Transverse colon (tissue), 4 donors: ENCODE data around the gene KCNH3. TPM values are rescaled to one million over a fixed set of nuclear protein-coding genes. Genes with fewer than 3 reads are reported as not detected.

Experiments
- DNase-seq: peaks from one replicate; pipeline ENCODE4 v3.0.0-alpha.2; 2019
- H3K27ac ChIP-seq, 4 donors: fragments of 200-600 bp; sonication (generic); 2 replicates each; pipeline ENCODE4 v1.5.1; 2016 to 2018; ENCODE audit warnings: inconsistent platforms in 4 of 4
- H3K27me3 ChIP-seq: fragments of 200-600 bp; sonication (generic); 2 replicates; pipeline ENCODE4 v1.5.1; 2017; ENCODE audit warnings: inconsistent platforms
- H3K36me3 ChIP-seq, 4 donors: fragments of 200-600 bp; sonication (generic); 2 replicates each; pipeline ENCODE4 v1.5.1; 2017 to 2019; ENCODE audit warnings: inconsistent platforms in 4 of 4
- H3K4me1 ChIP-seq, 4 donors: fragments of 200-600 bp; sonication (generic); 2 replicates each; pipeline ENCODE4 v1.5.1; 2017 to 2020; ENCODE audit warnings: inconsistent platforms in 4 of 4
- H3K4me3 ChIP-seq, 4 donors: fragments of 200-600 bp; sonication (generic); 1 replicate in 1 of 4; 2 replicates in 3 of 4; pipeline versions ENCODE4 v1.5.1 to v1.6.1; 2017 to 2019; ENCODE audit warnings: inconsistent platforms in 4 of 4
- H3K9me3 ChIP-seq, 2 donors: fragments of 200-600 bp; sonication (generic); 2 replicates each; pipeline ENCODE4 v1.5.1; 2017 to 2019; ENCODE audit warnings: inconsistent platforms in 2 of 2
- EP300 ChIP-seq: sonication (generic); formaldehyde crosslinking; IDR thresholded peaks from one replicate; pipeline ENCODE4 v1.6.1; 2017; ENCODE audit warnings: antibody characterized with exemption, low read depth
- POLR2A ChIP-seq: fragments of 450-650 bp; IDR thresholded peaks from one replicate; pipeline ENCODE4 v1.6.1; 2016; ENCODE audit warnings: antibody characterized with exemption, mild to moderate bottlenecking, moderate library complexity
- POLR2AphosphoS5 ChIP-seq, 3 donors: sonication (generic); formaldehyde crosslinking; IDR thresholded peaks; one replicate each; pipeline ENCODE4 v1.6.1; 2016; ENCODE audit warnings: antibody characterized with exemption in 3 of 3
- WGBS, 2 donors: methylation state at CpG; one replicate each; pipeline ENCODE4 v1.1.5; 2018; ENCODE audit warnings: low coverage in 1 of 2; 5-methylcytosine and 5-hydroxymethylcytosine counted together
- in situ Hi-C, 4 donors: fragments of 200-750 bp; cut with MboI; loops; one replicate each; pipeline versions ENCODE4 v1.15.0 to v1.15.1; 2017; ENCODE audit warnings: low sequenced_read_pairs in 3 of 4, low pct_ligation_motif_present in 1 of 4, low pct_unique_long_range_greater_than_20kb in 1 of 4
- intact Hi-C: fragments of 100-400 bp; cut with DNase I; formaldehyde crosslinking; loops from one replicate; pipeline ENCODE4 v1.15.1; 2023; ENCODE audit warnings: low total_unique reads
- total RNA-seq, 4 donors: library from RNA; depleted of rRNA; stranded (reverse); fragments of >200 nt; gene quantifications; one replicate each; pipeline ENCODE4 v1.1.0, GENCODE V29; 2016
- TF ChIP-seq, protein P1 (sequence below), 5 experiments: fragments of 200-600 bp in 3 of 5; fragments of 450-650 bp in 2 of 5; sonication (generic) in 3 of 5; IDR thresholded peaks; 1 replicate in 2 of 5; 2 replicates in 3 of 5; pipeline ENCODE4 v1.5.1; 2016 to 2017; ENCODE audit warnings: antibody characterized with exemption in 5 of 5, inconsistent platforms in 3 of 5, mild to moderate bottlenecking in 2 of 5, moderate library complexity in 1 of 5

Gene KCNH3
- total RNA-seq, 4 donors from 2014 or later: 0.32 to 0.80 TPM; not detected in 2

- H3K36me3 ChIP-seq: peaks cover 0 to 26% (median 9%) of the 10 kb centered on the region in 4 donors
- WGBS, 2 donors: 88 to 93% methylated on average over 3 to 16 of the region's 18 CpGs
- TF ChIP-seq POLR2A: no peak
- TF ChIP-seq EP300: no peak
- no peak for TF ChIP-seq POLR2AphosphoS5 (IDR thresholded peaks at IDR 0.05)
- TF ChIP-seq, protein P1, sequence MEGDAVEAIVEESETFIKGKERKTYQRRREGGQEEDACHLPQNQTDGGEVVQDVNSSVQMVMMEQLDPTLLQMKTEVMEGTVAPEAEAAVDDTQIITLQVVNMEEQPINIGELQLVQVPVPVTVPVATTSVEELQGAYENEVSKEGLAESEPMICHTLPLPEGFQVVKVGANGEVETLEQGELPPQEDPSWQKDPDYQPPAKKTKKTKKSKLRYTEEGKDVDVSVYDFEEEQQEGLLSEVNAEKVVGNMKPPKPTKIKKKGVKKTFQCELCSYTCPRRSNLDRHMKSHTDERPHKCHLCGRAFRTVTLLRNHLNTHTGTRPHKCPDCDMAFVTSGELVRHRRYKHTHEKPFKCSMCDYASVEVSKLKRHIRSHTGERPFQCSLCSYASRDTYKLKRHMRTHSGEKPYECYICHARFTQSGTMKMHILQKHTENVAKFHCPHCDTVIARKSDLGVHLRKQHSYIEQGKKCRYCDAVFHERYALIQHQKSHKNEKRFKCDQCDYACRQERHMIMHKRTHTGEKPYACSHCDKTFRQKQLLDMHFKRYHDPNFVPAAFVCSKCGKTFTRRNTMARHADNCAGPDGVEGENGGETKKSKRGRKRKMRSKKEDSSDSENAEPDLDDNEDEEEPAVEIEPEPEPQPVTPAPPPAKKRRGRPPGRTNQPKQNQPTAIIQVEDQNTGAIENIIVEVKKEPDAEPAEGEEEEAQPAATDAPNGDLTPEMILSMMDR (IDR thresholded peaks at IDR 0.05): no peak
- intact Hi-C loops (no loop called here), in situ Hi-C loops (no loop called here)
- no peak for DNase-seq
- H3K4me3 ChIP-seq: no peak overlapping the region
- H3K27me3 ChIP-seq: no peaks in the 10 kb centered on the region
- H3K4me1 ChIP-seq: no peaks in the 10 kb centered on the region
- H3K9me3 ChIP-seq: no peaks in the 10 kb centered on the region
- H3K27ac ChIP-seq: no peak overlapping the region
Observed at GRCh38 chr12:49555631-49556390, 17.0 kb downstream of the KCNH3 start.

- Histone ChIP-seq H3K4me1 (no peaks in the 10 kb centered on the region), H3K36me3 (peaks cover 0 to 30% (median 9%) of the 10 kb centered on the region in 4 donors), H3K4me3 (no peak overlapping the region), H3K27me3 (no peaks in the 10 kb centered on the region), H3K27ac (no peak overlapping the region), H3K9me3 (no peaks in the 10 kb centered on the region)
- 52 to 77% methylated on average over 2 to 12 of the region's 12 CpGs for WGBS, 2 donors
- DNase-seq: no peak
- in situ Hi-C loops (no loop called here), intact Hi-C loops (no loop called here)
- TF ChIP-seq EP300 (no peak), POLR2A (no peak), POLR2AphosphoS5 (IDR thresholded peaks at IDR 0.05) (no peak)
- TF ChIP-seq, protein P1 (IDR thresholded peaks at IDR 0.05): no peak
Observed at GRCh38 chr12:49556391-49557186, 17.8 kb downstream of the KCNH3 start.

DNA sequence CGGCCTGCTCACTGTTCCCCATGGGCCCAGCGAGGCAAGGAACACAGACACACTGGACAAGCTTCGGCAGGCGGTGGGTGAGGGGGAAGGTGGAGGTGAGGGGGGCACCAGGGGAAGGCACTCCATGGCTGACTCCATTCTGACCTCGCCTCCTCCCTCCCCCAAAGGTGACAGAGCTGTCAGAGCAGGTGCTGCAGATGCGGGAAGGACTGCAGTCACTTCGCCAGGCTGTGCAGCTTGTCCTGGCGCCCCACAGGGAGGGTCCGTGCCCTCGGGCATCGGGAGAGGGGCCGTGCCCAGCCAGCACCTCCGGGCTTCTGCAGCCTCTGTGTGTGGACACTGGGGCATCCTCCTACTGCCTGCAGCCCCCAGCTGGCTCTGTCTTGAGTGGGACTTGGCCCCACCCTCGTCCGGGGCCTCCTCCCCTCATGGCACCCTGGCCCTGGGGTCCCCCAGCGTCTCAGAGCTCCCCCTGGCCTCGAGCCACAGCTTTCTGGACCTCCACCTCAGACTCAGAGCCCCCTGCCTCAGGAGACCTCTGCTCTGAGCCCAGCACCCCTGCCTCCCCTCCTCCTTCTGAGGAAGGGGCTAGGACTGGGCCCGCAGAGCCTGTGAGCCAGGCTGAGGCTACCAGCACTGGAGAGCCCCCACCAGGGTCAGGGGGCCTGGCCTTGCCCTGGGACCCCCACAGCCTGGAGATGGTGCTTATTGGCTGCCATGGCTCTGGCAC, 18.5 kb downstream of the KCNH3 start:
- no peaks in the 10 kb centered on the region for H3K27me3 ChIP-seq
- in situ Hi-C loops (no loop called here), intact Hi-C loops (no loop called here)
- no peak overlapping the region for H3K27ac ChIP-seq
- no peak for DNase-seq
- TF ChIP-seq EP300: no peak
- TF ChIP-seq, protein P1 (IDR thresholded peaks at IDR 0.05): no peak
- TF ChIP-seq POLR2A: no peak
- TF ChIP-seq POLR2AphosphoS5 (IDR thresholded peaks at IDR 0.05): no peak
- H3K4me3 ChIP-seq: no peak overlapping the region
- 93% methylated on average over 17 of the region's 18 CpGs; no CpG with 5 or more reads in 1 of the 2 donors for WGBS, 2 donors
- H3K36me3 ChIP-seq: peaks cover 0 to 38% (median 9%) of the 10 kb centered on the region in 4 donors
- no peaks in the 10 kb centered on the region for H3K9me3 ChIP-seq
- H3K4me1 ChIP-seq: no peaks in the 10 kb centered on the region

DNA sequence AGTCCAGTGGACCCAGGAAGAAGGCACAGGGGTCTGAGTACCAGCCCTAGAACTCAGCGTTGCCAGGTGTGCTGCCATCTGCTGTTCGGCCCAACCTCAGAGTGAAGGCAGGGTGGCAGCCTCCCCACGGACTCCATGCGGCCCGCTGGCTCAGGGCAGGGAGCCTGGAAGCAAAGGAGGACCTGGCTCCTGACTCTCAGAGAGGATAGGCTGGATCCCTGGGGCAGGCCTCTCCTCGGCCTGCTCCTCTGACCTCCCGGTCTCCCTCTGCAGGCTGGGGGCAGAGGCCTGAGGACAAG, 19.0 kb downstream of the KCNH3 start:
- no peak overlapping the region for H3K4me3 ChIP-seq
- peaks cover 0 to 43% (median 9%) of the 10 kb centered on the region in 4 donors for H3K36me3 ChIP-seq
- DNase-seq: no peak
- no peaks in the 10 kb centered on the region for H3K4me1 ChIP-seq
- TF ChIP-seq, protein P1 (IDR thresholded peaks at IDR 0.05): no peak
- H3K9me3 ChIP-seq: no peaks in the 10 kb centered on the region
- H3K27me3 ChIP-seq: no peaks in the 10 kb centered on the region
- intact Hi-C loops (no loop called here), in situ Hi-C loops (no loop called here)
- 78% methylated on average over 5 of the region's 7 CpGs; no CpG with 5 or more reads in 1 of the 2 donors for WGBS, 2 donors
- H3K27ac ChIP-seq: no peak overlapping the region
